ENCODE data around the gene EXOSC1. TPM values are rescaled to one million over a fixed set of nuclear protein-coding genes. Genes with fewer than 3 reads are reported as not detected.
"Not testable (repeated sequence)": the region's sequence is repeated elsewhere in the genome, so short reads cannot be mapped to it uniquely, and the experiment has no call there.

EXOSC1 gene
- total RNA-seq, 4 donors from 2014 or later, result 21.9 to 41.9 (median 30.7) TPM

- Histone ChIP-seq H3K4me3 (no peak overlapping the region), H3K27me3 (no peaks in the 10 kb centered on the region), H3K4me1 (peaks cover 4 to 14% (median 11%) of the 10 kb centered on the region in 4 donors), H3K27ac (replicated peaks in 1 of 4) (no peak overlapping the region), H3K9me3 (no peaks in the 10 kb centered on the region), H3K36me3 (no peaks in the 10 kb centered on the region)
- no peak for TF ChIP-seq POLR2AphosphoS5 (IDR thresholded peaks at IDR 0.05)
- no peak for TF ChIP-seq EP300 (IDR thresholded peaks at IDR 0.05)
- TF ChIP-seq POLR2A (IDR thresholded peaks at IDR 0.05; ENCODE audit: low read depth), result no peak
- TF ChIP-seq CTCF (IDR thresholded peaks at IDR 0.05), result no peak
- intact Hi-C loops (cut with DNase I), result no loop called here
- DNase-seq (ENCODE audit: extremely low spot score), result no peak
- WGBS, result 73% methylated on average over 7 of the region's 10 CpGs
Observed at GRCh38 chr10:97408496-97408992, 37.3 kb downstream of the EXOSC1 start.

GRCh38 chr10:97407952-97408248, 37.9 kb downstream of the EXOSC1 start:
- 83% methylated on average over 2 of the region's 2 CpGs for WGBS
- DNase-seq (ENCODE audit: extremely low spot score), result no peak
- Histone ChIP-seq H3K9me3 (no peaks in the 10 kb centered on the region), H3K36me3 (no peaks in the 10 kb centered on the region), H3K4me3 (no peak overlapping the region), H3K4me1 (peaks cover 4 to 14% (median 11%) of the 10 kb centered on the region in 4 donors), H3K27me3 (no peaks in the 10 kb centered on the region), H3K27ac (replicated peaks in 1 of 4) (no peak overlapping the region)
- TF ChIP-seq POLR2AphosphoS5 (IDR thresholded peaks at IDR 0.05) (no peak), EP300 (IDR thresholded peaks at IDR 0.05) (no peak), POLR2A (IDR thresholded peaks at IDR 0.05; ENCODE audit: low read depth) (no peak), CTCF (IDR thresholded peaks at IDR 0.05) (no peak)
- intact Hi-C loops (cut with DNase I), result no loop called here

- peak overlapping the region in 3 of 4 donors; percentile 15 to 32 (median 16) for H3K4me3 ChIP-seq
- TF ChIP-seq POLR2A (IDR thresholded peaks at IDR 0.05; ENCODE audit: low read depth) (no peak), POLR2AphosphoS5 (IDR thresholded peaks at IDR 0.05) (peak in 1 of 2 donors; percentile 19), CTCF (IDR thresholded peaks at IDR 0.05) (peak; percentile 81 to 84 (median 83)), EP300 (IDR thresholded peaks at IDR 0.05) (no peak)
- intact Hi-C loops (cut with DNase I), result no loop called here
- DNase-seq (ENCODE audit: extremely low spot score), result no peak
- peak overlapping the region in 1 of 4 donors; percentile 6 for H3K27ac ChIP-seq (replicated peaks in 1 of 4)
- H3K27me3 ChIP-seq, result no peaks in the 10 kb centered on the region
- peaks cover 4 to 14% (median 11%) of the 10 kb centered on the region in 4 donors for H3K4me1 ChIP-seq
- H3K9me3 ChIP-seq, result no peaks in the 10 kb centered on the region
- H3K36me3 ChIP-seq, result no peaks in the 10 kb centered on the region
- 5% methylated on average over 9 of the region's 10 CpGs for WGBS
Observed at GRCh38 chr10:97407211-97407951, 38.4 kb downstream of the EXOSC1 start.

GRCh38 chr10:97406483-97406882, 39.3 kb downstream of the EXOSC1 start:
- intact Hi-C loops (cut with DNase I); H3K27me3 ChIP-seq; H3K9me3 ChIP-seq; DNase-seq (ENCODE audit: extremely low spot score); H3K27ac ChIP-seq (replicated peaks in 1 of 4); H3K36me3 ChIP-seq; H3K4me3 ChIP-seq: not testable (repeated sequence)
- 81% methylated on average over 7 of the region's 7 CpGs for WGBS
- peaks cover 4 to 16% (median 12%) of the 10 kb centered on the region in 4 donors for H3K4me1 ChIP-seq

- intact Hi-C loops (cut with DNase I), result no loop called here
- Histone ChIP-seq H3K9me3 (no peaks in the 10 kb centered on the region), H3K4me1 (peaks cover 4 to 18% (median 13%) of the 10 kb centered on the region in 4 donors), H3K4me3 (no peak overlapping the region), H3K27me3 (no peaks in the 10 kb centered on the region), H3K27ac (replicated peaks in 1 of 4) (no peak overlapping the region), H3K36me3 (no peaks in the 10 kb centered on the region)
- DNase-seq (ENCODE audit: extremely low spot score), result no peak
- TF ChIP-seq EP300 (IDR thresholded peaks at IDR 0.05), result no peak
- TF ChIP-seq CTCF (IDR thresholded peaks at IDR 0.05), result no peak
- TF ChIP-seq POLR2AphosphoS5 (IDR thresholded peaks at IDR 0.05), result no peak
- TF ChIP-seq POLR2A (IDR thresholded peaks at IDR 0.05; ENCODE audit: low read depth), result no peak
- WGBS, result 72% methylated on average over 3 of the region's 3 CpGs
Observed at GRCh38 chr10:97406064-97406463, 39.7 kb downstream of the EXOSC1 start.

Measured in esophagus muscularis mucosa (tissue), 4 donors.